ENCODE results near the gene COL5A2. TPM values are rescaled to one million over a fixed set of nuclear protein-coding genes. Genes with fewer than 3 reads are reported as not detected.

COL5A2 gene
- total and polyA plus RNA-seq, 2 donors (not counting 3 experiments of a cell fraction or from before 2014, with no cell fraction given) = 47.4 to 123 TPM

DNA sequence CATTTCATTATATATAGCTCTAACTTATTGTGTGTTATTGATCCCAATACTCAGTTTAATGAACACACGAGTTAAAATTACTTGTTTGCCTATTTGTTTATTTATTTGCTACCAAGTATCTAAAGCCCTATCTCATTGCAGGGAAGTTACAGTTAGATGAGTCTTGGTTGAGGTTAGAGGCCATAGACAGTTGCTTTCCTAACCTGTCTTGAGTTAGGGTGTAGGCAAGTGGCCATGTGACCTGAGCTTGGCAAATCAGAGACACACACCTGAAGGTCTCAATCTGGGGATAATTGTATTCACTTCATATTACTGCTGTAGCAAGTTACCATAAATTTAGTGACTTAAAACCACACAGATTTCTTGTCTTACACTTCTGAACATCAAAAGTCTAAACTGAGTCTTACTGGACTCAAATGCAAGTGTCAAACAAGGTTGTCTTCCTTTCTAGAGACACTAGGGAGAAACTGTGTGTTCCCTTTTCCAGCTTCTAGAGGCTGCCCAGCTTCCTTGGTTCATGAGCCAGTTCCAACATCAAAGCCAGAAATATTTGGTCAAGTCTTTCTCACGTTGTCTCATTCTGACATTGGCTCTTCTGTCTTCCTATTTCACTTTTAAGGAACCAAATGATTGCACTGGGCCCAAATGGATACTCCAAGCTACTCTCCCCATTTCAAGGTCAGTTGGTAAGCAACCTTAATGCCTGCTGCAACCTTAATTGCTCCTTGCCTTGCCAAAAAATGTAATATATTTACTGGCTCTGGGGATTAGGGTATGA lies 165.7 kb downstream of the COL5A2 start:
- H2AFZ ChIP-seq (ENCODE audit: low read depth, low read length) = no peak overlapping the region
- TF ChIP-seq EZH2 (IDR thresholded peaks at IDR 0.05; ENCODE audit: borderline replicate concordance, low read depth, low read length, severe bottlenecking) = no peak
- TF ChIP-seq, protein P1, sequence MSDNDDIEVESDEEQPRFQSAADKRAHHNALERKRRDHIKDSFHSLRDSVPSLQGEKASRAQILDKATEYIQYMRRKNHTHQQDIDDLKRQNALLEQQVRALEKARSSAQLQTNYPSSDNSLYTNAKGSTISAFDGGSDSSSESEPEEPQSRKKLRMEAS (IDR thresholded peaks at IDR 0.05; ENCODE audit: insufficient read depth, insufficient read length) = no peak
- no peak for TF ChIP-seq FOS (IDR thresholded peaks at IDR 0.05; ENCODE audit: borderline replicate concordance, insufficient read depth, low read length)
- TF ChIP-seq MYC (IDR thresholded peaks at IDR 0.05; ENCODE audit: low read depth, low read length) = no peak
- no peak for TF ChIP-seq POLR2A (IDR thresholded peaks at IDR 0.05; ENCODE audit: low read depth, low read length)
- no peak for TF ChIP-seq GATA2 (IDR thresholded peaks at IDR 0.05; ENCODE audit: insufficient read depth, insufficient read length, low read depth, low read length)
- TF ChIP-seq CTCF (IDR thresholded peaks at IDR 0.05; ENCODE audit: extremely low read depth in 1 of 2, insufficient read depth in 1 of 2, low read depth in 1 of 2, low read length in 2 of 2) = no peak
- TF ChIP-seq POLR2AphosphoS5 (IDR thresholded peaks at IDR 0.05; ENCODE audit: insufficient read depth, low read depth, low read length) = no peak
- TF ChIP-seq JUN (IDR thresholded peaks at IDR 0.05; ENCODE audit: borderline replicate concordance, insufficient read depth, insufficient read length, low read depth) = no peak
- no peak overlapping the region for H3K9ac ChIP-seq (replicated peaks; ENCODE audit: extremely low read depth, insufficient read depth, low read length)
- FAIRE-seq = no peak
- no peaks in the 10 kb centered on the region for H4K20me1 ChIP-seq (replicated peaks; ENCODE audit: control insufficient read depth, extremely low read depth, insufficient read depth, low read length)
- H3K9me3 ChIP-seq (replicated peaks; ENCODE audit: control insufficient read depth, insufficient read depth, low read length) = no peaks in the 10 kb centered on the region
- intact Hi-C loops (cut with micrococcal nuclease) = loop anchor here (5.0 kb wide), 1 partner anchor 1043 kb away; no protein-coding TSS in a partner anchor
- H3K4me3 ChIP-seq (replicated peaks in 1 of 3; ENCODE audit: insufficient read depth in 1 of 3, low read depth in 1 of 3, low read length in 3 of 3) = no peak overlapping the region
- H3K36me3 ChIP-seq (ENCODE audit: control insufficient read depth in 2 of 2, extremely low read depth in 1 of 2, insufficient read depth in 2 of 2, low read length in 2 of 2) = no peaks in the 10 kb centered on the region
- no peaks in the 10 kb centered on the region for H3K27me3 ChIP-seq (ENCODE audit: control insufficient read depth in 2 of 2, insufficient read depth in 2 of 2, low read length in 2 of 2)
- no peak overlapping the region for H3K27ac ChIP-seq (ENCODE audit: insufficient read depth, low read depth, low read length)
- peaks cover 6% of the 10 kb centered on the region for H3K4me1 ChIP-seq (ENCODE audit: control insufficient read depth, extremely low read depth, insufficient read depth, low read length)
- H3K79me2 ChIP-seq (ENCODE audit: control insufficient read depth, insufficient read depth, low read length) = no peaks in the 10 kb centered on the region
- dilution Hi-C loops (cut with MboI; ENCODE audit: extremely low pct_ligation_motif_present, low sequenced_read_pairs) = no loop called here
- no peak for DNase-seq (ENCODE audit: low read depth, low spot score)
- H3K4me2 ChIP-seq (ENCODE audit: insufficient read depth, low read length) = no peak overlapping the region
- no TSS peak for BruUV-seq (replicated peaks)
- no peaks in the 10 kb centered on the region for H3K9me1 ChIP-seq (replicated peaks; ENCODE audit: control insufficient read depth, extremely low read depth, insufficient read depth, low read length)
- ChIA-PET CTCF (no interaction called here), POLR2A (no interaction called here)

Measured in endothelial cell of umbilical vein (primary cell).